IMR-90 (cell line): ENCODE measurements around the gene SOX6. TPM values are rescaled to one million over a fixed set of nuclear protein-coding genes. Genes with fewer than 3 reads are reported as not detected.

Experiments used
- ATAC-seq: fragments of 200-7000 bp; cut with Tn5 transposase; 2 replicates; pipeline ENCODE4 v1.9.1; 2020; ENCODE audit warnings: low read depth, mild to moderate bottlenecking, moderate library complexity
- BruUV-seq: library from RNA; stranded (reverse); fragments of 400-500 nt; replicated peaks from 2 replicates; lab custom pipeline; 2021; lab: Mats Ljungman, UMichigan
- CTCF ChIA-PET: fragments of 300-600 bp; formaldehyde crosslinking; extraction: SDS; loops from one replicate; lab custom pipeline; 2021; ENCODE audit warnings: antibody characterized with exemption; lab: Yijun Ruan, JAX
- POLR2A ChIA-PET: fragments of 300-600 bp; sonication (Branson Sonifier 250); formaldehyde crosslinking; loops from one replicate; lab custom pipeline; 2022; ENCODE audit warnings: antibody characterized with exemption; ENCODE audit not compliant: unreplicated experiment; lab: Charles Lee
- DNase-seq: peaks from one replicate; pipeline ENCODE4 v3.0.0; 2013
- H2AFZ ChIP-seq: replicated peaks from 2 replicates; pipeline ENCODE3; 2013; ENCODE audit warnings: low read length, mild to moderate bottlenecking; ENCODE audit not compliant: poor library complexity
- H2AK5ac ChIP-seq: 2 replicates; pipeline ENCODE4 v1.6.1; 2013; ENCODE audit warnings: low read depth, low read length, inconsistent platforms
- H2AK9ac ChIP-seq: replicated peaks from 2 replicates; pipeline ENCODE3; 2013; ENCODE audit warnings: mild to moderate bottlenecking, low read depth, low read length, moderate library complexity; ENCODE audit not compliant: poor library complexity
- H2BK120ac ChIP-seq: 2 replicates; pipeline ENCODE4 v1.6.1; 2013; ENCODE audit warnings: low read depth, low read length, inconsistent platforms
- H2BK15ac ChIP-seq: 3 replicates; pipeline ENCODE4 v1.6.1; 2013; ENCODE audit warnings: low read depth, low read length, inconsistent platforms
- H2BK20ac ChIP-seq: 2 replicates; pipeline ENCODE4 v1.6.1; 2013; ENCODE audit warnings: low read depth, mild to moderate bottlenecking, inconsistent platforms, low read length, moderate library complexity
- H2BK5ac ChIP-seq: 2 replicates; pipeline ENCODE4 v1.6.1; 2013; ENCODE audit warnings: mild to moderate bottlenecking, low read depth, low read length, inconsistent platforms; ENCODE audit not compliant: poor library complexity, severe bottlenecking
- H3K14ac ChIP-seq: replicated peaks from 2 replicates; pipeline ENCODE4 v1.6.1; 2013; ENCODE audit warnings: low read depth, low read length, inconsistent platforms
- H3K18ac ChIP-seq: 2 replicates; pipeline ENCODE4 v1.6.1; 2013; ENCODE audit warnings: low read depth, low read length, control low read depth
- H3K23ac ChIP-seq: 2 replicates; pipeline ENCODE4 v1.6.1; 2013; ENCODE audit warnings: low read depth, low read length, inconsistent platforms
- H3K27ac ChIP-seq: 2 replicates; pipeline ENCODE4 v1.5.1; 2013; ENCODE audit warnings: mild to moderate bottlenecking, control low read depth, low read length; ENCODE audit not compliant: insufficient read depth
- H3K27me3 ChIP-seq: 2 replicates; pipeline ENCODE4 v1.6.1; 2013; ENCODE audit warnings: low read length; ENCODE audit not compliant: control insufficient read depth, insufficient read depth
- H3K36me3 ChIP-seq: 2 replicates; pipeline ENCODE4 v1.6.1; 2013; ENCODE audit warnings: low read length, mixed read lengths; ENCODE audit not compliant: control insufficient read depth, insufficient read depth
- H3K4ac ChIP-seq: 2 replicates; pipeline ENCODE4 v1.6.1; 2013; ENCODE audit warnings: low read depth, low read length, inconsistent platforms
- H3K4me1 ChIP-seq: 2 replicates; pipeline ENCODE4 v1.6.1; 2013; ENCODE audit warnings: low read length, mixed read lengths; ENCODE audit not compliant: control insufficient read depth, insufficient read depth
- H3K4me2 ChIP-seq: 2 replicates; pipeline ENCODE4 v1.6.1; 2013; ENCODE audit warnings: low read depth, mild to moderate bottlenecking, control low read depth, low read length, moderate library complexity
- H3K4me3 ChIP-seq: 2 replicates; pipeline ENCODE4 v1.5.1; 2013; ENCODE audit warnings: low read depth, mild to moderate bottlenecking, control low read depth, low read length, moderate library complexity; ENCODE audit not compliant: insufficient read depth
- H3K56ac ChIP-seq: 2 replicates; pipeline ENCODE4 v1.6.1; 2013; ENCODE audit warnings: low read length, inconsistent platforms; ENCODE audit not compliant: insufficient read depth; ENCODE audit errors: extremely low read depth
- H3K79me1 ChIP-seq, 2 experiments: 2 replicates each; pipeline ENCODE4 v1.6.1; 2013; ENCODE audit warnings: low read length in 2 of 2, inconsistent platforms in 1 of 2, low read depth in 1 of 2
- H3K9ac ChIP-seq: 2 replicates; pipeline ENCODE4 v1.6.1; 2013; ENCODE audit warnings: low read depth, low read length, control low read depth
- H3K9me1 ChIP-seq: 2 replicates; pipeline ENCODE4 v1.6.1; 2013; ENCODE audit warnings: low read length, inconsistent platforms; ENCODE audit not compliant: insufficient read depth
- H3K9me3 ChIP-seq: 2 replicates; pipeline ENCODE4 v1.6.1; 2013; ENCODE audit warnings: low read length; ENCODE audit not compliant: control insufficient read depth, insufficient read depth
- H4K20me1 ChIP-seq: 2 replicates; pipeline ENCODE4 v1.6.1; 2013; ENCODE audit warnings: low read length, inconsistent platforms; ENCODE audit not compliant: insufficient read depth
- H4K5ac ChIP-seq: 2 replicates; pipeline ENCODE4 v1.6.1; 2013; ENCODE audit warnings: mild to moderate bottlenecking, low read depth, low read length, control low read depth
- H4K8ac ChIP-seq, 2 experiments: 2 replicates each; pipeline ENCODE4 v1.6.1; 2013; ENCODE audit warnings: low read depth in 2 of 2, low read length in 2 of 2, control low read depth in 1 of 2, inconsistent platforms in 1 of 2
- H4K91ac ChIP-seq: 2 replicates; pipeline ENCODE4 v1.6.1; 2013; ENCODE audit warnings: low read depth, low read length, inconsistent platforms; ENCODE audit not compliant: insufficient read depth
- CEBPB ChIP-seq: IDR thresholded peaks from 2 replicates; pipeline ENCODE4 v1.6.1; 2012; ENCODE audit warnings: low read depth, low read length, improper control_type of control experiment
- WGBS, 2 experiments: methylation state at CpG; one replicate each; pipeline versions ENCODE4 v1.1.5 to v1.1.7; 2013; ENCODE audit warnings: missing lambda C conversion rate in 2 of 2; ENCODE audit not compliant: insufficient read length in 1 of 2; ENCODE audit errors: extremely low coverage in 2 of 2; 5-methylcytosine and 5-hydroxymethylcytosine counted together
- dilution Hi-C: fragments of 300-500 bp; cut with HindIII; formaldehyde crosslinking; loops from one replicate; pipeline ENCODE4 v1.14.3; 2018; ENCODE audit warnings: low sequenced_read_pairs; ENCODE audit not compliant: unreplicated experiment
- in situ Hi-C: fragments of 300-500 bp; cut with MboI; formaldehyde crosslinking; loops from 3 replicates; pipeline ENCODE4 v1.14.3; 2019; ENCODE audit warnings: low sequenced_read_pairs, inconsistent platforms, mixed read lengths
- intact Hi-C: fragments of 100-400 bp; cut with micrococcal nuclease; formaldehyde crosslinking; loops from 2 replicates; pipeline ENCODE4 v1.10.0; 2022
- polyA plus RNA-seq, 3 experiments: library from polyadenylated mRNA; depleted of rRNA; stranded (reverse); fragments of >200 nt; gene quantifications; 2 replicates each; pipeline ENCODE4 v1.2.3, GENCODE V29; 2012; ENCODE audit warnings: low replicate concordance in 1 of 3
- total RNA-seq: library from RNA; depleted of rRNA; stranded (reverse); fragments of >200 nt; gene quantifications from 2 replicates; pipeline ENCODE4 v1.2.3, GENCODE V29; 2012

Gene SOX6
- total and polyA plus RNA-seq, 2 of the 4 experiments (the other 2 are of a cell fraction), result 1.7 to 7.7 TPM

DNA sequence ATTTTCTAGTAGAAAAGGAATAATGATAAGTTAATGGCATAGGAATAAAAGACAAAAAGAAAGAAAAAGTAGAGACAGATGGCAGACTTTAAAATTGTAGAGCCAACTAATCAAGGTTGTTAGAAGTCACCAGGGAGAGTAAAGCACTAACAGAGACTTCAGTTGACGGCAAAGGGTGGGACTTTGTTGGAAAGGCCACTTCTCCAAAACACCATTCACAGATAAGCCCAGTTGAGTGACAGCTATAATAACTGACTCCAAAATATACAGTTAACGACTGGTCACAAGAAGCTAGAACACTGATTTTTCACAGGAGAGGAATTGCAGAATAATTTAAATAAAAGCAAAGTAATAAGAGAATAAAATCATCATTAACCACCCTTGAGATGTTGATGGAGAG, 16.0 kb upstream of the SOX6 start:
- Histone ChIP-seq H3K27me3 (no peaks in the 10 kb centered on the region), H4K91ac (no peak overlapping the region), H2AK5ac (no peak overlapping the region), H2BK5ac (no peak overlapping the region), H3K14ac (no peak overlapping the region), H2BK20ac (no peak overlapping the region), H3K4me3 (no peak overlapping the region), H3K27ac (no peak overlapping the region), H3K18ac (no peak overlapping the region), H3K4ac (no peak overlapping the region), H3K79me1 (no peaks in the 10 kb centered on the region; a peak in 1 of 4 replicates), H4K8ac (no peak overlapping the region), H3K9me1 (no peaks in the 10 kb centered on the region), H4K5ac (no peak overlapping the region), H2AFZ (no peak overlapping the region), H3K23ac (no peak overlapping the region), H2BK15ac (no peak overlapping the region), H3K9ac (no peak overlapping the region), H3K36me3 (no peaks in the 10 kb centered on the region), H3K56ac (no peak overlapping the region), H3K4me1 (no peaks in the 10 kb centered on the region), H4K20me1 (no peaks in the 10 kb centered on the region), H3K4me2 (no peak overlapping the region), H2BK120ac (no peak overlapping the region), H3K9me3 (no peaks in the 10 kb centered on the region), H2AK9ac (no peak overlapping the region)
- no peak for TF ChIP-seq CEBPB
- intact Hi-C loops, result no loop called here
- POLR2A ChIA-PET, result no interaction called here
- no CpG with 5 or more reads among the region's 2 CpGs for WGBS, 2 experiments
- CTCF ChIA-PET, result interaction anchor here (0.5 to 0.8 kb wide), 2 partner anchors 13 to 590 kb away, joined by 3 read pairs; no protein-coding TSS in a partner anchor
- no peak for ATAC-seq
- dilution Hi-C loops, result no loop called here
- in situ Hi-C loops, result no loop called here
- no peak for DNase-seq
- BruUV-seq, result no TSS peak
